HuH-7 (cell line): Measurements from ENCODE around the gene SAMD8.
"Not testable (repeated sequence)": the region's sequence is repeated elsewhere in the genome, so short reads cannot be mapped to it uniquely, and the experiment has no call there.

Experiments
- DNase-seq: peaks from one replicate; pipeline ENCODE4 v3.0.0; 2011; ENCODE audit warnings: low spot score

The SAMD8 gene

DNA sequence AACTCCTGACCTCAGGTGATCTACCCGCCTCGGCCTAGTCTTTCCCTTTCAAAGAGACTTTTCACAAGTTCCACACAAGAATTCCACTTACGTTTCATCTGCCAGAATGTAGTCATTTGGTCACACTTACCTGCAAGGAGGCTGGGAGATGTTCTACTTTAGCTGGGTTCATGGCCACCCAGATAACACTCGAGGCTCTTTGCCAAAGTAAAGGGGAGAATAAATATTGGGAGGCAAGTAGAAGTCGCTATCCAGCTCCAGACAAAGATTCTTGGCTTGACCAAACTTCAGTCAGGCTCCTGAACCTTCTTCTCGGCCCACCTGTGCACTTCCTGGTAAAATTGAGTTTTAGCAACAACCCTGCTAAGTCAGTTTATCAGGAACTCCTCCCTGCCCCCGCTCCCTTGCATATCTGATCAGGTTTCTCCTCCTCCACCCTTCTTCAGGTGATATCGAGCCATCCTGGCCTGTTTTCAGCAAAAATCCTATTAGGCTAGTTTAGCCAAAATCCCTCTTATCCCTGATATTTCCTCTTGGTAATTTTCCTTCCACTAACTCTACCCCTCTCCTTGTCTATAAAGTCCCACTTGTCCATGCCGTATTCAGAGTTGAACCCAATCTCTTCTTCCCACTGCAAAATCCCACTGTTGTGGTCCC is 25.1 kb upstream of the SAMD8 start:
- no peak for DNase-seq

DNA sequence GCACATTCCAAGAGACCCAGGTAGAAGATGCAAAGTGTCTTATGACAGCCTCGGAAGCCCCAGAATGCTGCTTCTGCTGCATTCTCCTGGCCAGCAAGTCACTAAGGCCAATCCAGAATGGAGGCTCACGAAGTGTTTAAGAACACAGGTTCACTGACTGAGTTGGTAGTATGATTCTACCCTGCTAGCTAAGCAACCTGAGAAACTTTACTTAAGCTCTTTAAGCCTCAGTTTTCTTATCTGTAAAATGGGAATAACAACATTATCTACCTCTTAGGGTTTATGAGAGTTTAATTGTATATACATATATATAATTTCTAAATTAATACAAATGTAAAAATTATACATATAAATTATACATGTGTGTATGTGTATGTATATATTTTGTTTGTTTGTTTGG is 22.8 kb upstream of the SAMD8 start:
- no peak for DNase-seq

DNA sequence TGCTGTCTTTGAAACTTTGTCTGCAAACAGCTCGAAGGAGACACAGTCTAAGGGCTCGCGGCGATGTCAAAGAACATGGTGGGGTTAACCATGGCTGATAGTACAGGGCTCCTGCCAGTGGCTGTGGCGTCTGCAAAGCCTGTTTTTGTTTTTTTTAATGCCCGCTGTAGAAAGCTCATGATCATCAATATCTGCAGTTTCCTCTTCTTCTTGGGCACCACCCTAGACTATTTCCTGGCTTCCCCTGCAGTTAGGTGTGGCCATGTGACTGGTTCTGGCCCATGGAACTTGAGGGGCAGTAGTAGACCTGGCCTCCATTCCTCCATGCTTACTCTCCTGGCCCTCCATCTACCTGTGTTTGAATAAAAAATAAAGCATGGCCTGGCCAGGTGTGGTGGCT is 21.8 kb upstream of the SAMD8 start:
- DNase-seq = no peak

GRCh38 chr10:75091146-75091545 is 20.3 kb upstream of the SAMD8 start:
- no peak for DNase-seq

DNA sequence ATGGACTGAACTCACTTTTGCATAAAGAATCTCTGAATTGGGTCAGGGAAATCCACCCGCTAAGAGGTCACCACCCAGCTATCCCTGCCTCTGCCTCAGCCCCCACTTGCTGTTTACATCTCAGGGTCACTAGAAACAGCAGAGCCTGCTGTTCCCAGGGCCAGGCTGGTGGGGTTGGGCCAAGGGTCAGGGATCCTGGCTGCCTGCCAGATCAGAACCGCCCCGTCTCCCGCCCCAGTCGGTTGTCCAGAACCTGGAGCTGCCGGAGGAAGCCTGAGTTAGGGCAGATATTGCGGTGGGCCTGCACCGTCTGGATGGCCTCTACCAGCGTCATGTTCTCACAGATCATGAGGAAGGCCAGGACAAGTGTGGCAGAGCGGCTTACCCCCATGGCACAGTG is 17.0 kb upstream of the SAMD8 start:
- DNase-seq = no peak

DNA sequence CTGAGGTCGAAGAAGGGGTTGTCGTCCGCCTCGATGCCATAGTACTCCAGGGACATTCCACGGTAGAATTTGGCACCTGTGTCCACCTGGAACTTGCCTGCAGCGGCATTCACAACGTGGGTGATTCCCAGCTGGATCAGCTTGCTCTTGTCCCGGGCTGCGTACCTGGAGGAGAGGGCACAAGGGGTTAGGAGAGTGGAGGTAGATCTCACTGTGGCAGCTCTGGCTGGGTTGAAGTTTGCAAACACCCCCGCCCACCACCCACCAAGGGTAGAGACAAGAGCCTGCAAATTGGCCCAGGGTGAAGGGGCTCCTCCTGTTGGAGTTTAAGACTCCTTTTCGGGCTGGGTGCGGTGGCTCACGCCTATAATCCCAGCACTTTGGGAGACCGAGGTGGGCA is 15.8 kb upstream of the SAMD8 start:
- DNase-seq = no peak

- DNase-seq = no peak
Measured at GRCh38 chr10:75096749-75097148, 14.7 kb upstream of the SAMD8 start.

DNA sequence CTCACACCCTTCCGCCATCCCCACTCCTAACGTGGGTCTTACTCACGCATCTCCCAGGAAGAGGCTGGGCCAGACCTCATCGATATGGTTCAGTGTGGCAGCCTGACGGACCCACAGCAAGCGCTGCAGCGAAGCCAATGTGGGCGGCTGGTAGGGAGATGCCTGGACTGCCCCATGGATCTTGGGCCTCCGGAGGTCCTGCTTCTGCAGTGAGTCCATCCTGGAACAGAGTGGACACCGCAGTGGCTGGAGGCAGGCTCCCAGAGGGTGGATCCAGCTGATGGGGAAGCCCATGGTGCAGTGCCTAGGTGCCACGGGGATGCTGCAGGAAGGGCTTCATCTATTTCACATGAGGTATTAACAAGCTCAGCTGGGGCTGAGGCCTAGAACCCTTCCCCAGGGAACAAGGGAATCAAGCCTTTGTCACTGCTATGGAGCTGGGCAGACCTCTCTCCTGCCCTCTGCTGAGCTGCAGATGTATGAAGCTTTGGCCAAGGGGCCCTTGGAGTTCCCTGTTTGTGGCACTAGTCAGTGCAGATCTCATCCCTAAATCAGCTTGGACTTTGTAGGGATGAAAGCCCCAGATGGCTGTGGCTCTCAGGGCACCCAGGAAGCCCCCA is 13.7 kb upstream of the SAMD8 start:
- peak; percentile 26 for DNase-seq

DNA sequence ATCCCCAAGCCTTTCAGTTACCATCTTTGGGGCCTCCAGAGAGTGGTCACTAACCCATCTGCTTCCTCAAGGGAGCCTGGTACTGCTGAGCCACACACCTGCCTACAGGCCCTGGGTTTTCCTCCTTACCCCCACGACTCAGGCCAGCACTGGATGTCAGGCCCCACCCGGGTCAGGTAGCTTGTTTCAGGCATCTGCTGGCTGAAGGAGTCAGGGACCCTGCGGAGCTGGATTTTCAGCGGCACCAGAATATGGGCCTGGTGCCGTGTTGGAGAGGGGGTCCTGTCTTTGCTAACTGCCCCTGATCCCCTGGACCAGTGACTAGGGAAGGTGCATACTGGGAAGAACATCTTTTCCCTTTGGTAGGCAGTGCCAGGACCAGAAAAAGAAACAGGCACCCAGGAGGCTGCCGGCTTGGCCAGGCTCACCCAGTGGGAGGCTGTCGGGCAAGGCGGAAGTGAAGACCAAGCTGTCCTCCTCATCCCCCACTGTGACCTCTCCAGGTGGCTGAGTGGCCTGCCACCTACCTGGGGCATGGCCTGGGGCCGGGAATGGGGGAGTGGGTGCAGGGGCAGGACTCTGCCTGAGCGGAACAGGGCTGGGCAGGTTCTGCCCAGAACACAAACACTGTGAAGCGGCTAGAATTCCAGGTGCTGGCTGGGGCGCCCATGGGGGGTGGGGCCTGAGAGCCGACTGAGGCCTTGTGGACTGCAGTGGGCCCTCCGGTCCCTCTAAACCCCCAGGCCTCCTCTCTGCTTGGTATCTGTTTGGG is 12.4 kb upstream of the SAMD8 start:
- no peak for DNase-seq

GRCh38 chr10:75099952-75100763 is 11.3 kb upstream of the SAMD8 start:
- DNase-seq = peak; percentile 84

- no peak for DNase-seq
Measured at GRCh38 chr10:75100764-75101291, 10.6 kb upstream of the SAMD8 start.

DNA sequence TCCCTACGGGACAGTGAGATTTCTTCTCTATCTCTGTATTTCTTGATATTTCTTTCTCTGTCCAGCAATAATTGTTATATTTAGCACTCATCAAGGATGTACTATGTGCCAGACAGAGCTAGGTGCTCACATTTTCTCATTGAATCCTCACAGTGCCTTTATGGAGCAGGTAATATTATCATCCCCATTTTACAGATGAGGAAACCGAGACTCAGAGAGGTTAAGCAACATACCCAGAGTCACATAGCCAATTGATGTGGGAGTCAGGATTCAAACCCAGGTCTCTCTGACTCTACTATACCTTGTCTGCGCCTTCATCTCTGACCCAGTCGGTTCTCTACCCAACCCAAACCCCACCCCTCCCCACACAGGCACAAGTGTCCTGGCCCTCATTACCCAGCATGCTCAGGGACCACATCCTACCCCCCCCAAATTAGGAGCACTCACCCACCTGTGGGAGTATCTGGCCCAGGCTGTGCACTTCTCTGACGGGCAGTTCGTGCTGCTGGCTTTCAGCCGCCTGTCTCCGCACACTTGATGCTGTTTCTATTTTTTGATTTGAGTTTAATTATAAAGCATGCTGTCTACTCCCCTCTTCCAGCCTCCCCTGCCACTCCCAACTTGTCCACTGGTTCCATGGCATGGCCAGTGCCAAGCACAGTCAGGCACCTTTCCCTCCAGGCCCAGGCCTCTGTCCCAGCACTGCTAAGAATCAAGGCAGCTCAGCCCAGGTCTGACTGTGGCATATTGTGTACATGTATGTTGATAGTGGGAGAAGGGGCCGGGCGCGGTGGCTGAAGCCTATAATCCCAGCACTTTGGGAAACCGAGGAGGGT is 9.8 kb upstream of the SAMD8 start:
- no peak for DNase-seq

- no peak for DNase-seq
Measured at GRCh38 chr10:75102830-75103673, 8.4 kb upstream of the SAMD8 start.

DNA sequence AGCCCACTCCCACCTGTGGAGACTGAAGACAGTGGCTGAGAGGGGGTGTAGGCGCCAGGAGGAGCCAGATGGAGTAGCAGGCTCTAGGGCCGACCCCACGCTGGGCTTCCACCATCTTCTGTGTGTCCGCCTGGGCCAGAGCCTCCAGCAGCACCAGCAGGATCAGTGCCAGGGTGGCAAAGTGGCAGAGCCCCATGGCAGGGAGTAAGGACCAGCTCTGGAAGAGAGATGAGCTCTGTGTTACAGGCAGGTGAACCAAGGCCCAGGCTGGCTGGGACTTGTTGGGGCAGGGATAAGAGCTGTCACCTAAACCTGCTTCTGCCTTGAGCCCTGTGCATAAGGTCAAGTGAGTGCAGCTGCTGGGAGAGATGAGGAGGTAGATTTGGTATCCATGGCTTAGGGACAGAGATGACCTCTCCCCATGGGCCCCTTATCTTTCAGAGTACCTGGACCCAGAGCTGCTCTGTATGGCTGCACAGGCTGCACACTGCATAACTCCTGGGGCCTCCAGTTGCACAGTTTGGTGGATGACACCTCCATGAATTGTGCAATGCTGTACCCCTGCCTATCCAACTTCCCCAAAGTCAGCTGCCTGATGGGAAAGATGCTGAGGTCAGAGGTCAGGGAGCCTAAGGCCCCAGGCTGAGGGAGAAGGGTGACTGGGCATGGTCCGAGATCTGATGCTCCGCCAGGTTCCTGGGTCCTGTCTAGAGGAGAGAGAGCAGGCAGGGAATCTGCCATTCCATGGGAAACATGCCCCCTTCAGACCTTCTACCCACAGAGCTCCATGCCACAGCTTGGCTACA is 7.4 kb upstream of the SAMD8 start:
- no peak for DNase-seq

DNA sequence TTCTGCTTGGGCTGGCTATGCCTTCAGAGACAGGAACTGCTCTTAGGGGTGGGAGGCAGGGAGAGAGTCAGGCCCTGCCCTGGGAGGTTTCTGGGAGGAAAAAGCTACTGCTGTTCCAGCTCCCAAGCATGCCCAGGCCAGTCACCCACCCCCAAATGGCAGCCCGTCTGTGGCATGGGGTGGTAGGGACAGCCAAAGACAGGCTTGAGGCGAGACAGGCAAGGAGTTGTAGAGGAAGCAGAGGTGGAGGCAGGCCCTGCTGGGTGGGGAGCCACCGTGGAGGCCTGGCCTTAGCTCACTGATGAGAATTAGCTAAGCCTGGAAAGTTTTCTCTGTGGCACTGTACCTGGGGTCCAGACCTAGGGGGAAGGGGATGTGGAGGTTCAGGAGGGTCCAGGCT is 6.6 kb upstream of the SAMD8 start:
- no peak for DNase-seq

- DNase-seq = no peak
Measured at GRCh38 chr10:75105576-75106197, 5.8 kb upstream of the SAMD8 start.

- DNase-seq = no peak
Measured at GRCh38 chr10:75106242-75106641, 5.2 kb upstream of the SAMD8 start.

GRCh38 chr10:75106891-75107290 is 4.6 kb upstream of the SAMD8 start:
- not testable (repeated sequence) for DNase-seq
